HepG2 (cell line): ENCODE measurements around the gene UBXN1. TPM values are rescaled to one million over a fixed set of nuclear protein-coding genes. Genes with fewer than 3 reads are reported as not detected.

Experiments used
- DBP ChIP-seq: sonication (generic); formaldehyde crosslinking; IDR thresholded peaks from 2 replicates; pipeline ENCODE4 v1.4.0; 2020; ENCODE audit warnings: missing genetic modification reagents; ENCODE audit errors: not compliant biosample characterization
- DR1 ChIP-seq: sonication (generic); formaldehyde crosslinking; IDR thresholded peaks from 2 replicates; pipeline ENCODE4 v1.8.0; 2021; ENCODE audit warnings: mild to moderate bottlenecking, missing genetic modification reagents, inconsistent platforms
- DZIP1 ChIP-seq: sonication (generic); formaldehyde crosslinking; IDR thresholded peaks from 2 replicates; pipeline ENCODE4 v1.5.0; 2020; ENCODE audit warnings: mild to moderate bottlenecking, missing genetic modification reagents
- FIP1L1 ChIP-seq: fragments of 200-400 bp; formaldehyde crosslinking; IDR thresholded peaks from 2 replicates; pipeline ENCODE4 v1.6.1; 2018; ENCODE audit warnings: low read depth, mild to moderate bottlenecking, low read length, moderate library complexity, borderline replicate concordance; ENCODE audit not compliant: insufficient read depth
- FOXO1 ChIP-seq: sonication (generic); formaldehyde crosslinking; IDR thresholded peaks from 2 replicates; pipeline ENCODE4 v1.4.0; 2020; ENCODE audit warnings: missing genetic modification reagents
- IKZF1 ChIP-seq: fragments of 450-650 bp; IDR thresholded peaks from 2 replicates; pipeline ENCODE4 v1.7.1; 2016
- MAX ChIP-seq: IDR thresholded peaks from 2 replicates; pipeline ENCODE4 v1.6.1; 2012; ENCODE audit warnings: inconsistent platforms
- MBD4 ChIP-seq: IDR thresholded peaks from 2 replicates; pipeline ENCODE4 v1.6.1; 2012; ENCODE audit warnings: low read length, inconsistent platforms, borderline replicate concordance
- PLRG1 ChIP-seq: fragments of 450-650 bp; conservative IDR thresholded peaks from 2 replicates; pipeline ENCODE4 v1.6.1; 2016
- SALL1 ChIP-seq: sonication (generic); formaldehyde crosslinking; IDR thresholded peaks from 2 replicates; pipeline ENCODE4 v1.8.0; 2022; ENCODE audit warnings: mild to moderate bottlenecking, missing genetic modification reagents
- SOX6 ChIP-seq, 2 experiments: fragments of 450-650 bp in 1 of 2; sonication (generic) in 1 of 2; formaldehyde crosslinking in 1 of 2; IDR thresholded peaks; 2 replicates each; pipeline versions ENCODE4 v1.4.0 to v1.6.1; 2017 to 2020; ENCODE audit warnings: antibody characterized with exemption in 1 of 2, mild to moderate bottlenecking in 1 of 2, missing genetic modification reagents in 1 of 2
- USF2 ChIP-seq, 2 experiments: sonication (generic) in 1 of 2; formaldehyde crosslinking in 1 of 2; IDR thresholded peaks; 2 replicates each; pipeline versions ENCODE4 v1.5.1 to v1.6.1; 2011 to 2020; ENCODE audit warnings: borderline replicate concordance in 1 of 2, low read depth in 1 of 2, low read length in 1 of 2, mild to moderate bottlenecking in 1 of 2, missing genetic modification reagents in 1 of 2, moderate library complexity in 1 of 2
- YY1 ChIP-seq: IDR thresholded peaks from 2 replicates; pipeline ENCODE4 v1.6.1; 2011; ENCODE audit warnings: low read length, low read depth, moderate library complexity, mild to moderate bottlenecking; ENCODE audit not compliant: insufficient read depth, insufficient replicate concordance
- ZFAT ChIP-seq: sonication (generic); formaldehyde crosslinking; conservative IDR thresholded peaks from 2 replicates; pipeline ENCODE4 v1.8.1; 2023; ENCODE audit warnings: missing genetic modification reagents, inconsistent platforms
- ZNF225 ChIP-seq: sonication (generic); formaldehyde crosslinking; IDR thresholded peaks from 2 replicates; pipeline ENCODE4 v1.4.0; 2020; ENCODE audit warnings: mild to moderate bottlenecking, missing genetic modification reagents
- ZNF33B ChIP-seq: sonication (generic); formaldehyde crosslinking; IDR thresholded peaks from 2 replicates; pipeline ENCODE4 v1.5.1; 2020; ENCODE audit warnings: mild to moderate bottlenecking, missing genetic modification reagents
- ZNF430 ChIP-seq: sonication (generic); formaldehyde crosslinking; IDR thresholded peaks from 2 replicates; pipeline ENCODE4 v1.9.0; 2021; ENCODE audit warnings: mild to moderate bottlenecking, missing genetic modification reagents
- ZNF629 ChIP-seq: sonication (generic); formaldehyde crosslinking; conservative IDR thresholded peaks from 2 replicates; pipeline ENCODE4 v1.5.0; 2020; ENCODE audit warnings: missing genetic modification reagents
- ZNF710 ChIP-seq: sonication (generic); formaldehyde crosslinking; IDR thresholded peaks from 2 replicates; pipeline ENCODE4 v1.5.0; 2020; ENCODE audit warnings: mild to moderate bottlenecking, missing genetic modification reagents, borderline replicate concordance
- ZNF724P ChIP-seq: sonication (generic); formaldehyde crosslinking; IDR thresholded peaks from 2 replicates; pipeline ENCODE4 v1.8.0; 2022; ENCODE audit warnings: missing genetic modification reagents, borderline replicate concordance
- polyA plus RNA-seq, 8 experiments: library from polyadenylated mRNA; depleted of rRNA in 3 of 8; stranded (reverse) in 7 of 8; unstranded in 1 of 8; fragments of >200 nt; fragmentation: Illumina TruSeq in 4 of 8; extraction: Trizol in 4 of 8; gene quantifications; 2 replicates each; pipeline versions ENCODE4 v1.2.1 to v1.2.3, GENCODE V29; 2011 to 2016; ENCODE audit warnings: low read depth in 4 of 8, missing spikeins in 1 of 8, mixed read lengths in 1 of 8; ENCODE audit not compliant: insufficient read depth in 1 of 8
- total RNA-seq, 5 experiments: library from RNA; depleted of rRNA; stranded (reverse); fragments of >200 nt; fragmentation: Illumina TruSeq; extraction: Trizol; gene quantifications; 2 replicates each; pipeline ENCODE4 v1.2.3, GENCODE V29; 2016; ENCODE audit warnings: low read depth in 1 of 5

The UBXN1 gene
- total and polyA plus RNA-seq, 2 of the 13 experiments (the other 11 are each of a cell fraction or from before 2014, with no cell fraction given), result 47.5 to 52.4 TPM

- peak; percentile 86 for TF ChIP-seq YY1
- TF ChIP-seq DZIP1 (CRISPR knock-in tag), result no peak
- TF ChIP-seq PLRG1, result no peak
- TF ChIP-seq SOX6 (IDR thresholded peaks at IDR 0.05), result no peak
- 0 out of 2 replicates have a peak, but pooled peaks have one; percentile 15 for TF ChIP-seq SOX6 (CRISPR knock-in tag; IDR thresholded peaks at IDR 0.05)
- TF ChIP-seq IKZF1, result no peak
- peak; percentile 2; the same call in 1 of the 2 replicates for TF ChIP-seq FOXO1
- 0 out of 2 replicates have a peak, but pooled peaks have one; percentile 45 for TF ChIP-seq ZNF724P
- no peak for TF ChIP-seq ZFAT
- peak; percentile 70 for TF ChIP-seq DR1 (CRISPR knock-in tag)
- TF ChIP-seq ZNF33B (CRISPR knock-in tag), result no peak
- peak; percentile 26 for TF ChIP-seq DBP (CRISPR knock-in tag)
- no peak for TF ChIP-seq USF2 (IDR thresholded peaks at IDR 0.05; ENCODE audit: low read depth, low read length)
- peak; percentile 22; the same call in 1 of the 2 replicates for TF ChIP-seq USF2 (CRISPR knock-in tag; IDR thresholded peaks at IDR 0.05; ENCODE audit: borderline replicate concordance)
- 0 out of 2 replicates have a peak, but pooled peaks have one; percentile 74 for TF ChIP-seq ZNF225 (CRISPR knock-in tag)
- TF ChIP-seq MAX, result peak; percentile 65
- TF ChIP-seq MBD4, result no peak
- TF ChIP-seq ZNF430 (CRISPR knock-in tag), result peak; percentile 84
- no peak for TF ChIP-seq ZNF710 (CRISPR knock-in tag)
- 0 out of 2 replicates have a peak, but pooled peaks have one; percentile 15 for TF ChIP-seq ZNF629
- TF ChIP-seq FIP1L1, result peak; percentile 93; the same call in 1 of the 2 replicates
- TF ChIP-seq SALL1 (CRISPR knock-in tag), result peak; percentile 78
These were observed 7.1 kb downstream of the UBXN1 start, which contains the start of the genes LBHD1 and UQCC3 (continued) for GRCh38 chr11:62671608-62672389.
